Measurements from ENCODE around the gene PKD1L1.
"Not testable (repeated sequence)": the region's sequence is repeated elsewhere in the genome, so short reads cannot be mapped to it uniquely, and the experiment has no call there.

The PKD1L1 gene

GRCh38 chr7:47762746-47763062, 185.6 kb downstream of the PKD1L1 start:
- no peaks in the 10 kb centered on the region for H3K9me3 ChIP-seq (ENCODE audit: insufficient read depth, low read length)
- H3K4me3 ChIP-seq (ENCODE audit: insufficient read length, low read depth) = no peak overlapping the region
- no peaks in the 10 kb centered on the region for H3K27me3 ChIP-seq (ENCODE audit: insufficient read depth, insufficient read length)
- no peak for TF ChIP-seq ZNF274 (IDR thresholded peaks at IDR 0.05; ENCODE audit: low read depth, low read length)
- TF ChIP-seq YY1 (IDR thresholded peaks at IDR 0.05; ENCODE audit: insufficient read depth, insufficient read length) = no peak
- no peak for TF ChIP-seq SUZ12 (IDR thresholded peaks at IDR 0.05; ENCODE audit: extremely low read depth, insufficient read depth, insufficient read length)
- H3K36me3 ChIP-seq (ENCODE audit: insufficient read depth, insufficient read length, low read length) = no peaks in the 10 kb centered on the region
- no peak for DNase-seq (ENCODE audit: low read depth, low spot score)
- H3K9ac ChIP-seq (ENCODE audit: insufficient read length, low read depth) = no peak overlapping the region
- H3K4me1 ChIP-seq (ENCODE audit: insufficient read depth, insufficient read length) = no peaks in the 10 kb centered on the region

GRCh38 chr7:47762207-47762606, 186.1 kb downstream of the PKD1L1 start:
- Histone ChIP-seq H3K4me1 (ENCODE audit: insufficient read depth, insufficient read length) (no peaks in the 10 kb centered on the region), H3K4me3 (ENCODE audit: insufficient read length, low read depth) (no peak overlapping the region), H3K27me3 (ENCODE audit: insufficient read depth, insufficient read length) (no peaks in the 10 kb centered on the region), H3K9me3 (ENCODE audit: insufficient read depth, low read length) (no peaks in the 10 kb centered on the region), H3K36me3 (ENCODE audit: insufficient read depth, insufficient read length, low read length) (no peaks in the 10 kb centered on the region), H3K9ac (ENCODE audit: insufficient read length, low read depth) (no peak overlapping the region)
- TF ChIP-seq SUZ12 (IDR thresholded peaks at IDR 0.05; ENCODE audit: extremely low read depth, insufficient read depth, insufficient read length) = no peak
- no peak for TF ChIP-seq YY1 (IDR thresholded peaks at IDR 0.05; ENCODE audit: insufficient read depth, insufficient read length)
- DNase-seq (ENCODE audit: low read depth, low spot score) = no peak

GRCh38 chr7:47759056-47759706, 189.1 kb downstream of the PKD1L1 start:
- DNase-seq (ENCODE audit: low read depth, low spot score) = no peak
- H3K9ac ChIP-seq (ENCODE audit: insufficient read length, low read depth) = no peak overlapping the region

GRCh38 chr7:47758546-47758945, 189.7 kb downstream of the PKD1L1 start:
- Histone ChIP-seq H3K27me3 (ENCODE audit: insufficient read depth, insufficient read length) (no peaks in the 10 kb centered on the region), H3K4me1 (ENCODE audit: insufficient read depth, insufficient read length) (no peaks in the 10 kb centered on the region), H3K4me3 (ENCODE audit: insufficient read length, low read depth) (no peak overlapping the region), H3K9me3 (ENCODE audit: insufficient read depth, low read length) (no peaks in the 10 kb centered on the region), H3K36me3 (ENCODE audit: insufficient read depth, insufficient read length, low read length) (no peaks in the 10 kb centered on the region), H3K9ac (ENCODE audit: insufficient read length, low read depth) (no peak overlapping the region)
- TF ChIP-seq YY1 (IDR thresholded peaks at IDR 0.05; ENCODE audit: insufficient read depth, insufficient read length) (no peak), SUZ12 (IDR thresholded peaks at IDR 0.05; ENCODE audit: extremely low read depth, insufficient read depth, insufficient read length) (no peak), ZNF274 (IDR thresholded peaks at IDR 0.05; ENCODE audit: low read depth, low read length) (no peak)
- DNase-seq (ENCODE audit: low read depth, low spot score) = no peak

More at GRCh38 chr7:47759056-47759706, 189.1 kb downstream of the PKD1L1 start:
- no peak overlapping the region for H3K4me3 ChIP-seq (ENCODE audit: insufficient read length, low read depth)
- H3K36me3 ChIP-seq (ENCODE audit: insufficient read depth, insufficient read length, low read length) = no peaks in the 10 kb centered on the region
- no peaks in the 10 kb centered on the region for H3K9me3 ChIP-seq (ENCODE audit: insufficient read depth, low read length)
- H3K4me1 ChIP-seq (ENCODE audit: insufficient read depth, insufficient read length) = no peaks in the 10 kb centered on the region
- TF ChIP-seq YY1 (IDR thresholded peaks at IDR 0.05; ENCODE audit: insufficient read depth, insufficient read length) (no peak), ZNF274 (IDR thresholded peaks at IDR 0.05; ENCODE audit: low read depth, low read length) (no peak), SUZ12 (IDR thresholded peaks at IDR 0.05; ENCODE audit: extremely low read depth, insufficient read depth, insufficient read length) (no peak)
- H3K27me3 ChIP-seq (ENCODE audit: insufficient read depth, insufficient read length) = no peaks in the 10 kb centered on the region

GRCh38 chr7:47757921-47758411, 190.3 kb downstream of the PKD1L1 start:
- Histone ChIP-seq H3K9me3 (ENCODE audit: insufficient read depth, low read length) (no peaks in the 10 kb centered on the region), H3K27me3 (ENCODE audit: insufficient read depth, insufficient read length) (no peaks in the 10 kb centered on the region), H3K9ac (ENCODE audit: insufficient read length, low read depth) (no peak overlapping the region), H3K36me3 (ENCODE audit: insufficient read depth, insufficient read length, low read length) (no peaks in the 10 kb centered on the region), H3K4me3 (ENCODE audit: insufficient read length, low read depth) (no peak overlapping the region), H3K4me1 (ENCODE audit: insufficient read depth, insufficient read length) (no peaks in the 10 kb centered on the region)
- DNase-seq (ENCODE audit: low read depth, low spot score) = no peak
- TF ChIP-seq ZNF274 (IDR thresholded peaks at IDR 0.05; ENCODE audit: low read depth, low read length) (no peak), SUZ12 (IDR thresholded peaks at IDR 0.05; ENCODE audit: extremely low read depth, insufficient read depth, insufficient read length) (no peak), YY1 (IDR thresholded peaks at IDR 0.05; ENCODE audit: insufficient read depth, insufficient read length) (no peak)

- H3K9me3 ChIP-seq (ENCODE audit: insufficient read depth, low read length) = peaks cover 4% of the 10 kb centered on the region; the same call in 1 of the 2 replicates
- no peaks in the 10 kb centered on the region for H3K4me1 ChIP-seq (ENCODE audit: insufficient read depth, insufficient read length)
- no peak overlapping the region for H3K9ac ChIP-seq (ENCODE audit: insufficient read length, low read depth)
- DNase-seq (ENCODE audit: low read depth, low spot score) = no peak
- H3K36me3 ChIP-seq (ENCODE audit: insufficient read depth, insufficient read length, low read length) = no peaks in the 10 kb centered on the region
- H3K4me3 ChIP-seq (ENCODE audit: insufficient read length, low read depth) = no peak overlapping the region
- TF ChIP-seq ZNF274 (IDR thresholded peaks at IDR 0.05; ENCODE audit: low read depth, low read length) = no peak
- TF ChIP-seq YY1 (IDR thresholded peaks at IDR 0.05; ENCODE audit: insufficient read depth, insufficient read length) = no peak
- no peak for TF ChIP-seq SUZ12 (IDR thresholded peaks at IDR 0.05; ENCODE audit: extremely low read depth, insufficient read depth, insufficient read length)
- no peaks in the 10 kb centered on the region for H3K27me3 ChIP-seq (ENCODE audit: insufficient read depth, insufficient read length)
Measured at GRCh38 chr7:47756636-47757035, 191.6 kb downstream of the PKD1L1 start.

- H3K36me3 ChIP-seq (ENCODE audit: insufficient read depth, insufficient read length, low read length) = no peaks in the 10 kb centered on the region
Measured at GRCh38 chr7:47755248-47755647, 193.0 kb downstream of the PKD1L1 start.

GRCh38 chr7:47751724-47752123, 196.5 kb downstream of the PKD1L1 start:
- not testable (repeated sequence) for DNase-seq (ENCODE audit: low read depth, low spot score); H3K4me3 ChIP-seq (ENCODE audit: insufficient read length, low read depth); H3K36me3 ChIP-seq (ENCODE audit: insufficient read depth, insufficient read length, low read length); H3K27me3 ChIP-seq (ENCODE audit: insufficient read depth, insufficient read length); H3K4me1 ChIP-seq (ENCODE audit: insufficient read depth, insufficient read length); H3K9me3 ChIP-seq (ENCODE audit: insufficient read depth, low read length); H3K9ac ChIP-seq (ENCODE audit: insufficient read length, low read depth)

More at GRCh38 chr7:47755248-47755647, 193.0 kb downstream of the PKD1L1 start:
- DNase-seq (ENCODE audit: low read depth, low spot score) = no peak
- Histone ChIP-seq H3K4me1 (ENCODE audit: insufficient read depth, insufficient read length) (no peaks in the 10 kb centered on the region), H3K4me3 (ENCODE audit: insufficient read length, low read depth) (no peak overlapping the region), H3K9ac (ENCODE audit: insufficient read length, low read depth) (no peak overlapping the region), H3K9me3 (ENCODE audit: insufficient read depth, low read length) (peaks cover 4% of the 10 kb centered on the region; the same call in 1 of the 2 replicates), H3K27me3 (ENCODE audit: insufficient read depth, insufficient read length) (no peaks in the 10 kb centered on the region)
- TF ChIP-seq ZNF274 (IDR thresholded peaks at IDR 0.05; ENCODE audit: low read depth, low read length) (no peak), SUZ12 (IDR thresholded peaks at IDR 0.05; ENCODE audit: extremely low read depth, insufficient read depth, insufficient read length) (no peak), YY1 (IDR thresholded peaks at IDR 0.05; ENCODE audit: insufficient read depth, insufficient read length) (no peak)

Measured in NT2/D1 (cell line).